ENCODE measurements around the gene STXBP6.

STXBP6 gene

DNA sequence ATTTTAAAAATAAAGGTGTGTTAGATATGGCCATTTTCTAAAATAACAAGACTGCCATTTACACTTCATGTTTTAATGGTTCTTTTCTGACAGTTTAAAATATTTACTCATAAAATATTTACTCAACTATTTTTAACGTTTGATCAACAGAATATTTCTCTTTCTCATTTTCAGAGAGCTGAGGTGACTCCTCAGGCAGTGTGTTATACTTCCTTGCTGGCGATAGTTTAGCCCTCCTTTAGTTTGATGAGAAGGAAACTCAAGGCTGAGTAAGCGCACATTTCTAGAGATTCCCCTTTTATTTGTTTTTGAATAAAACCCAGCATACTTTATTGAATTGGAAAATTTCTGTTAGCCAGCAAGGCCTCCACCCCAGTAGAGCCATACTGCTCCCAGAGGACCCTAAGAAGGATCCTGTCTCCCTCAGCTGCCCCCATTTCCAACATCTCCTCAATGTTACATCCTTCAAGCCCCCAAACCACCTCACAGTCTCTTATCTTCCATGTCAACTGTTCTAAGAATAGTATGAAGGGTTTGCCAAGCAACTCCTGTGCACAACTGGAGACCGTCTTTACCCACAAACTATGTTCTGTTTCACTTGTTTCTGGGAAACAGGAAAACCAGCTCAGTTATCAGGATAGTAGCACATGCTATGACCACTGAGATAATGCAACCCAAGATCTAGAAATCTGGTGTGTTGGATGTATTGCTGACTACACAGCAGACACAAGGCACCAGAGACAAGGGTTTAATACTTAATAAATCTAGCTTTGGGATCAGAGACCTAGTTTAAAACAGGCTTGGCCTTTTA lies 129.5 kb downstream of the STXBP6 start:
- DNase-seq (ENCODE audit: low read depth in 2 of 2, low spot score in 1 of 2): no peak

DNA sequence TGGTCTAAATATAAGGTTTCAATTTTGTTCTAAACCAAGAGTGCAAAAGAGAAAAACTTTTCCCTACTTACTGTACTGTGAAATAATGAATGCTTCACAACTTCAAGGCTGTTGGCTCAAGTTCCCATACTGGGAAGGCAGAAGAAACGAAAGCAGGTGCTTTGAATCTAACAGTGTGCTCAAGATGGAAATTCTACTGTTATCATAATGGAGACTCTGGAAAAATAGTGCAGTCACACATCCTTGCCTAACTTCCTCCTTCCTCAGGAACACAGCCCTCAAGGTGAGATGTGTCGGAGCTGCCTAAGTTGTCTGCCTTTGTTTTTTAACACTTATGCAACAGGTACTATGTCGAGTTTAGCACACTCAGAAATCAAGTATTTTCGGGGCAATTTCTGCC lies 131.1 kb downstream of the STXBP6 start:
- DNase-seq (ENCODE audit: low read depth in 2 of 2, low spot score in 1 of 2): no peak

DNA sequence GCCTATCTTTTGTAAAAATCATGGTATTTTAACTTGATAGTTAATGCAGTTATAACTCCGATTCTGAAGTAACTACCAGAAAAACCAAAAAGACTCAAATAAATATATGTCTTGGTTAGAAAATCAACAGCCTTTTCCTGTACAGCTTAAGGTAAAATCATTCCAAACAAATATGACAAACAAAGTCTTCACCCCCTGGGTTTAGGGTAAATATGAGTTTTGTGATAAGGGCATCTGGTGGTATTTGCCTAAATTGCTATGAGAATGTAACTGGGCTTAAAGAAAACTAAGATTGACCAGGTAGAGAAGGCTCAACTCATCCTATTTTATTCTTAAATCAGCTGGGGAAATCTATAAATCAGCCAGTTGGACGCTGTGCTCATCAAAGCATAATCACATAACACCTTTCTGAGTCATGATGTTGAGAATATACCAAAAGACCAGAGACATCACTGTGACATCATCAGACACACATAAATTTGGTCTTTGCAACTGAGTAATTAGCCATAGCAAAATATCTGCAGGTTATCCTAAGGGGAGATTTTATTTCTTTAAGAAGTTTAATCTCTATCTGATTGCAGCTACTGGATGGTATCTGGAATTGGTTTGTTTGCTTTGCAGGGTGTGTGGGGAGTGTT lies 133.9 kb downstream of the STXBP6 start:
- no peak for DNase-seq (ENCODE audit: low read depth in 2 of 2, low spot score in 1 of 2)

- DNase-seq (ENCODE audit: low read depth in 2 of 2, low spot score in 1 of 2): no peak
These were observed 134.5 kb downstream of the STXBP6 start for GRCh38 chr14:24915403-24915921.

DNA sequence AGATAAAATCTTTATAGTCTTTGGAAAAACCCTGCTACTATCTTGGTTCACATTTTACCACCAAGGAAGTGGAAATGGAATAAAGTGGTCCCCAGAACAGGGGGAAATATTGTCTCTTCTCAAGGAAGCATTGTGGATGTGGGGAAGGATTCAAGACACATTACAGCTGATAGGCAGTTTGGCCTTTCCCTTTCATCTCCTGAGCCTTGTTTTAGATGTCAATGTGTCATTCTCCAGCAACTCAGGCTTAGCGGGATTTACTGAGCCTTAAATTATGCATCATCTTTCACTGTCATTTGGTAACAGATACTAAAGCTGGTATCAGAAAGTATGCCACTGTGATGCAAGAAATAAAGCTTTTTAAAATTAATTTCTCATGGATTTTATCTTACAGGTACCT lies 136.2 kb downstream of the STXBP6 start:
- DNase-seq (ENCODE audit: low read depth in 2 of 2, low spot score in 1 of 2): no peak

- no peak for DNase-seq (ENCODE audit: low read depth in 2 of 2, low spot score in 1 of 2)
These were observed 136.9 kb downstream of the STXBP6 start for GRCh38 chr14:24913021-24913420.

DNA sequence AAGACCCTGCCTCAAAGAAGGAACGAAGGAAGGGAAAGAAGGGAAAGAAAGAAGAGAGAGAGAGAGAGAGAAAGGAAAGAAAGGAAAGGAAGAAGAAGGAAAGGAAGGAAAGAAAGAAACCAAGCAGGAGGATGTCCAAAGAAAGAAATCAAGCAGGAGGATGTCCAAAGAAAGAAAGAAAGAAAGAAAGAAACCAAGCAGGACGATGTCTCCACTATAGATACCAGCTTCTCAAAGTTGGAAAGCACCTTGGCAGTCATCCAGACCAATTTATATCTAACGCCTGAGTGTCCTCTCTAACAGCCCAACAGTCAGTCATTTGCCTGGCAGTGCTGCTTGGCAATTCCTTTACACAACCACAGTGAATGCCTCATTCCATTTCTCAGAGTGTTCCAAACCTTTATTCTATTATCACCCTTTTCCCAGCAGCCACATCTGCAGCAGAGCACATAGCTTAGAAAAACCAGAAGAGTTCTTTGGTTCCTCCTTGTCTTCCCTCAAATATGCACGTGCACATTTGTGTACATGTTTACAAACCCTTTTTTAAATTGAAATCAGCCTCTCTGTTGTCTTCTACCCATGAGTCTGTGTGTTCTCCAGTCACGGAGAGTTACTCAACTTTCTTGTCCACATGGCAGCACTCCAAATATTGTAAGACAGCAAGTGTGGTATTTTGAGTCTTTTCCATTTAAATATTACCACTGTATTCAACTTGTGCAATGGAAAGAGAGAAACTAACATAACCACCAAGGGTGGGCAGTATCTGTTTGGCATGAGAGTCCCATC lies 138.4 kb downstream of the STXBP6 start:
- DNase-seq (ENCODE audit: low read depth in 2 of 2, low spot score in 1 of 2): no peak

- DNase-seq (ENCODE audit: low read depth in 2 of 2, low spot score in 1 of 2): no peak
These were observed 139.4 kb downstream of the STXBP6 start for GRCh38 chr14:24910408-24910986.

- no peak for DNase-seq (ENCODE audit: low read depth in 2 of 2, low spot score in 1 of 2)
These were observed 140.2 kb downstream of the STXBP6 start for GRCh38 chr14:24909523-24910302.

DNA sequence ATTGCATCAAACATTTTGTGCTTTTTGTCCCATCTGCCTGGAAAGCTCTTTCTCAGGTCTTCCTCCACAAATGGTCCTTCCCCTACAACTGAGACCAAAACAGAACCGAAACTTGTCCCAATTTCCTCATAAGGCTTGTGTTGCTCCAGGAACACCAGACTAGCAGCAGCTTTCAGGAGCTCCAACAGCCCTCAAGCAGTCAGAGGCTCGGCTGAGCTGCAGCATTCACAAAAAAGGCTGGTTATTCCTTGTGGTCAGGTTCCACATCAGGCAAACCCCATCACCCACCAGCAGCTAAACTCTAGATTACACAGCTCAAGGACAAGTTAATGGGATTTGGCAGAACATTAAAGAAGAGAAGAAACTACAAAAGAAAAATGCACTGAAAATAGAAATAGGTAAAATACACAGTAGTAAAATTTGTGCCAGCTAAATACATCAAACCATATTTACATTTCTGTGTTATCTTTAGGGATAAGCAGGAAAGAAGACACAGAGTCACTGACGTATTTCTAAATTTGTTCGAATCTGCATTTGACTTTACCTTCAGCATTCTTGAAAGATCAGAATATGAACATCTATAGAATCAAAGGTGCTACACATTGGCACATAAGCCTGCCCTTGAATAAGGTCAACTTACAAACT lies 141.2 kb downstream of the STXBP6 start:
- DNase-seq (ENCODE audit: low read depth in 2 of 2, low spot score in 1 of 2): no peak

- DNase-seq (ENCODE audit: low read depth in 2 of 2, low spot score in 1 of 2): no peak
These were observed 145.4 kb downstream of the STXBP6 start for GRCh38 chr14:24904533-24904932.

DNA sequence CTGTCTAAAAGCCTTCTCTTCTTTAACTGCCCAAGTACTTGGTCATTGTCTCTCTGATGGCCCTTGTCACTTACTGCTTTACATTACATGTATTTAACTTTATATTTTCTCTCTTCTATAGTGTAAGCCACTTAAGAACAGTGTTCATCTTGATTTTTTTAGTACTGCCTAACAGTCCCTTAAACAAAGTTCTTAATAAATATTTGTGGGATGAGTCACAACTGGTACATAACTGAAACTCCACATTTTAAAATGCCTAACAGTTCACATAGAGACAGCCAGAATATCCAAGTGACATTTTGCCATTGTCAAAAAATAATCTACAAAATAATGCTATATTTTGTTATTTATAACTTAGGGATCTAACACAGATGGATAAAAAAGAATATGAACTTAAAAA lies 146.6 kb downstream of the STXBP6 start:
- DNase-seq (ENCODE audit: low read depth in 2 of 2, low spot score in 1 of 2): no peak

- no peak for DNase-seq (ENCODE audit: low read depth in 2 of 2, low spot score in 1 of 2)
These were observed 149.5 kb downstream of the STXBP6 start for GRCh38 chr14:24900269-24901100.

GRCh38 chr14:24897793-24898192 lies 152.2 kb downstream of the STXBP6 start:
- no peak for DNase-seq (ENCODE audit: low read depth in 2 of 2, low spot score in 1 of 2)

GRCh38 chr14:24895622-24896021 lies 154.3 kb downstream of the STXBP6 start:
- DNase-seq (ENCODE audit: low read depth in 2 of 2, low spot score in 1 of 2): no peak

DNA sequence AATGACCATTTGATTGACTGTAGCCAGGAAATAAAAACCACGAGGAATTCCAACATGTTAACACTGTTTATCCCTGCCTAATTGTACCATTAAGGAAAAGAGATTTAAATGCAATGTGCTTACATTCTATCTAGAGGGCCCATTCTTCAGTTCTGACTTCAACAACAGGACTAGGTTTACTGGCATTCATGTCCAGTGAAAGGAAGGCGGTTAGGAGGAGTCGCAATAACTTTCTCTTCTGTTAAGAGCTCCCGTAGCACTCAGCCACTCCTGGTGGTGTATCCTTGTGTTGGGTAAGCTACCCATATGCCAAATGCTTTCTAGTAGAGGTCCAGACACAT lies 154.7 kb downstream of the STXBP6 start:
- no peak for DNase-seq (ENCODE audit: low read depth in 2 of 2, low spot score in 1 of 2)

DNA sequence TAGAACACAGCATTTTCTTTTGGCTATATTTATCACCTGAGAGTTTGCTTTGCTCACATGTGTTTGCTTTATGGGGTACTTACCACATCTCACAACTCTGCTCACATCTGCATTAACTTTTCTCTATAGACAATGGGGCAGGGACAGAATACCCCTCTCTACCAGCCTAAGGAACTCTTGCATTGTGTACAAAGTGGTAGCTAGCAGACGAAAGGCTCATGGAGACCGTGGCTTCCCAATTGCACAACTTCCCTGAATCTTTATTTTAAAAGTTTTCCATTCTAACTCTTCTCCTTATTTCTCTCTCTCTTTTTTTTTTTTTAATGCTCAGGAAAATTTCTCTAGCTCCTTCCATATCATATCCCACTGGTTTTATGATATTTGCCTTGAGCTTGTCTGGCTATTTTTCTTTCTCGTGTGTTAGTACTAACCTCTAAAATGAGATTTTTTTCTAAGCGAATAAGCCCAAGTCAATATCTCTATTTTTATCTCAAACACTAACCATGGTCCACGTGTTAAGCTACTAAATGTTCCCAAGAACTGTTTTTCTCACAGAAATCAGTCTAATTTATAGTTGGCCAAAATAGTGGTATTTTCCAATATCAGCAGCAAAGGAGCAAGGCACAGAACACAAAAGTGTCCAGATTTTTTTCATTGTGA lies 155.2 kb downstream of the STXBP6 start:
- DNase-seq (ENCODE audit: low read depth in 2 of 2, low spot score in 1 of 2): no peak

DNA sequence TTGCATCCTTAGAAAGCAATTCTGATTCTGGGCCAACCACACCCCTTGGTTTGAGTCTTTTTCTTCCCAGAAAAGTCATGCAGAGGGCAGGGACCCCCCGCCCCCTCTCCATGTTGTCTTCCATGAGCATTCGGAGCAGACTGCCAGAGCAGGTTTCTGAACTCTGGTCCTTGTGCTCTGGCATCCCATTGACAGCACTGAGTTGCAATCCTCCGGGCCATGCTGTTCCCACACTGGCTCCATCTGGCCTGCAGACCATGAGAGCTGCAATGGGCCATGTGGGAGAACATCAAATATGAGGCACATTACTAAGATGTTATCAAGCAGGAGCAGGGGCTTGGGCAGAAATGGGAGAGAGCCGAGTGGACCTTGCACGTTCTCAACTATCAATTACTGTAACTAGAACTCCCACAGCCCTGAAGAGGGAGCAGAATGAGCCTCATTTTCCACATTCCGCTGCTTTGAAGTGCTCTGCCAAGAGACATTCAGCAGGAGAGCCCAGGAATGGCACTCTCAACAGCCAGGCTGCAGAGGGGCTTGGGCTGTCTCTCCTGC lies 157.4 kb downstream of the STXBP6 start:
- DNase-seq (ENCODE audit: low read depth in 2 of 2, low spot score in 1 of 2): no peak
